Stomach (tissue), 4 donors: ENCODE data around the gene ARMH1.

Experiments used
- CTCF ChIP-seq, 7 experiments: fragments of 450-650 bp in 4 of 7; fragments of 200-600 bp in 3 of 7; sonication (generic) in 3 of 7; IDR thresholded peaks; one replicate each; pipeline ENCODE4 v1.5.1; 2016 to 2019; ENCODE audit warnings: antibody characterized with exemption in 7 of 7, control low read depth in 2 of 7, mild to moderate bottlenecking in 1 of 7
- EP300 ChIP-seq: sonication (generic); formaldehyde crosslinking; IDR thresholded peaks from one replicate; pipeline ENCODE4 v1.6.1; 2017; ENCODE audit warnings: antibody characterized with exemption
- POLR2A ChIP-seq, 4 donors: fragments of 450-650 bp; IDR thresholded peaks; one replicate each; pipeline ENCODE4 v1.6.1; 2016; ENCODE audit warnings: antibody characterized with exemption in 4 of 4, control low read depth in 2 of 4, mild to moderate bottlenecking in 1 of 4, moderate library complexity in 1 of 4
- POLR2AphosphoS5 ChIP-seq, 3 donors: sonication (generic); formaldehyde crosslinking; IDR thresholded peaks; one replicate each; pipeline ENCODE4 v1.6.1; 2016; ENCODE audit warnings: antibody characterized with exemption in 3 of 3

- TF ChIP-seq POLR2AphosphoS5 (IDR thresholded peaks at IDR 0.05): no peak
- no peak for TF ChIP-seq CTCF (IDR thresholded peaks at IDR 0.05)
- TF ChIP-seq POLR2A (IDR thresholded peaks at IDR 0.05): no peak
- TF ChIP-seq EP300: no peak
These were observed 1.4 kb upstream of the ARMH1 start for GRCh38 chr1:44672961-44673674.
